Liver (tissue), 9 donors: ENCODE measurements around the gene C1orf210. TPM values are rescaled to one million over a fixed set of nuclear protein-coding genes. Genes with fewer than 3 reads are reported as not detected.

Source experiments
- DNase-seq: peaks from one replicate; pipeline ENCODE4 v3.0.0-alpha.2; 2017; ENCODE audit warnings: low spot score
- H3K27ac ChIP-seq, 2 donors: one replicate each; pipeline ENCODE4 v1.7.0; 2013; ENCODE audit warnings: inconsistent platforms in 2 of 2, low read length in 2 of 2, control low read depth in 1 of 2, low read depth in 1 of 2, mild to moderate bottlenecking in 1 of 2
- H3K27me3 ChIP-seq, 4 donors: one replicate each; pipeline versions ENCODE4 v1.6.1 to v1.7.0; 2013; ENCODE audit warnings: low read length in 3 of 4, inconsistent platforms in 1 of 4, mild to moderate bottlenecking in 1 of 4, moderate library complexity in 1 of 4; ENCODE audit not compliant: control insufficient read depth in 4 of 4, insufficient read depth in 4 of 4
- H3K36me3 ChIP-seq, 4 donors: one replicate each; pipeline versions ENCODE4 v1.6.1 to v1.7.0; 2013; ENCODE audit warnings: low read length in 3 of 4, mild to moderate bottlenecking in 3 of 4, low read depth in 1 of 4, moderate library complexity in 1 of 4; ENCODE audit not compliant: control insufficient read depth in 4 of 4, insufficient read depth in 3 of 4
- H3K4me1 ChIP-seq, 4 donors: one replicate each; pipeline versions ENCODE4 v1.6.1 to v1.7.0; 2013; ENCODE audit warnings: low read length in 3 of 4, mild to moderate bottlenecking in 3 of 4, moderate library complexity in 1 of 4; ENCODE audit not compliant: control insufficient read depth in 4 of 4, insufficient read depth in 4 of 4
- H3K4me3 ChIP-seq, 3 donors: one replicate each; pipeline versions ENCODE4 v1.6.1 to v1.7.0; 2013; ENCODE audit warnings: low read length in 3 of 3, control low read depth in 1 of 3, low read depth in 1 of 3, mild to moderate bottlenecking in 1 of 3
- H3K9ac ChIP-seq, 2 donors: one replicate each; pipeline ENCODE4 v1.7.0; 2013; ENCODE audit warnings: low read length in 2 of 2, mild to moderate bottlenecking in 2 of 2, moderate library complexity in 2 of 2, control low read depth in 1 of 2, low read depth in 1 of 2
- H3K9me3 ChIP-seq, 4 donors: one replicate each; pipeline versions ENCODE4 v1.6.1 to v1.7.0; 2013; ENCODE audit warnings: low read length in 3 of 4; ENCODE audit not compliant: control insufficient read depth in 4 of 4
- EGR1 ChIP-seq, 2 donors: IDR thresholded peaks; 2 replicates each; pipeline ENCODE4 v1.6.1; 2016 to 2018; ENCODE audit warnings: antibody characterized with exemption in 2 of 2, low read depth in 2 of 2
- FOXA1 ChIP-seq: IDR thresholded peaks from 2 replicates; pipeline ENCODE4 v1.6.1; 2016; ENCODE audit warnings: antibody characterized with exemption
- FOXA2 ChIP-seq: IDR thresholded peaks from 2 replicates; pipeline ENCODE4 v1.6.1; 2016; ENCODE audit warnings: antibody characterized with exemption
- GABPA ChIP-seq, 2 donors: IDR thresholded peaks in 1 of 2; conservative IDR thresholded peaks in 1 of 2; 2 replicates each; pipeline ENCODE4 v1.6.1; 2016; ENCODE audit warnings: antibody characterized with exemption in 2 of 2, mild to moderate bottlenecking in 1 of 2, moderate library complexity in 1 of 2
- HNF4A ChIP-seq, 2 donors: conservative IDR thresholded peaks; 2 replicates each; pipeline ENCODE4 v1.6.1; 2016; ENCODE audit warnings: antibody characterized with exemption in 2 of 2, mild to moderate bottlenecking in 2 of 2
- HNF4G ChIP-seq: IDR thresholded peaks from 2 replicates; pipeline ENCODE4 v1.6.1; 2016; ENCODE audit warnings: antibody characterized with exemption
- JUND ChIP-seq, 2 donors: IDR thresholded peaks; 2 replicates each; pipeline ENCODE4 v1.6.1; 2016; ENCODE audit warnings: antibody characterized with exemption in 2 of 2
- NR2F2 ChIP-seq: IDR thresholded peaks from 2 replicates; pipeline ENCODE4 v1.6.1; 2016; ENCODE audit warnings: antibody characterized with exemption
- RAD21 ChIP-seq, 2 donors: IDR thresholded peaks; 2 replicates each; pipeline ENCODE4 v1.6.1; 2016; ENCODE audit warnings: antibody characterized with exemption in 2 of 2, mild to moderate bottlenecking in 2 of 2
- RXRA ChIP-seq, 2 donors: IDR thresholded peaks; 2 replicates each; pipeline ENCODE4 v1.6.1; 2017 to 2018; ENCODE audit warnings: antibody characterized with exemption in 2 of 2, mild to moderate bottlenecking in 1 of 2
- SP1 ChIP-seq: IDR thresholded peaks from 2 replicates; pipeline ENCODE4 v1.6.1; 2018; ENCODE audit warnings: antibody characterized with exemption, mild to moderate bottlenecking
- TAF1 ChIP-seq: conservative IDR thresholded peaks from 2 replicates; pipeline ENCODE4 v1.6.1; 2016; ENCODE audit warnings: antibody characterized with exemption, mild to moderate bottlenecking
- YY1 ChIP-seq: IDR thresholded peaks from 2 replicates; pipeline ENCODE4 v1.6.1; 2016; ENCODE audit warnings: antibody characterized with exemption, mild to moderate bottlenecking
- WGBS: extraction: QIAGEN DNeasy Blood & Tissue Kit; methylation state at CpG from one replicate; pipeline ENCODE4 v1.1.7; 2013; 5-methylcytosine and 5-hydroxymethylcytosine counted together
- polyA plus RNA-seq, 2 donors: library from polyadenylated mRNA; stranded (reverse) in 1 of 2; unstranded in 1 of 2; fragments of 200-250 nt in 1 of 2; fragments of >200 nt in 1 of 2; fragmentation: Nextera tagmentation in 1 of 2; extraction: Ambion mirVana in 1 of 2; gene quantifications; one replicate each; pipeline versions ENCODE4 v1.2.1 to v1.2.3, GENCODE V29; 2013 to 2015
- total RNA-seq, 2 donors: library from RNA; depleted of rRNA; stranded (reverse); fragments of >200 nt; gene quantifications; one replicate each; pipeline ENCODE4 v1.2.3, GENCODE V29; 2014
- TF ChIP-seq, protein P1 (sequence below): IDR thresholded peaks from 2 replicates; pipeline ENCODE4 v1.6.1; 2016; ENCODE audit warnings: antibody characterized with exemption
- TF ChIP-seq, protein P2 (sequence below): IDR thresholded peaks from 2 replicates; pipeline ENCODE4 v1.6.1; 2016; ENCODE audit warnings: antibody characterized with exemption
- TF ChIP-seq, protein P3 (sequence below): fragments of 150-350 bp; IDR thresholded peaks from 2 replicates; pipeline ENCODE4 v1.5.1; 2017; ENCODE audit warnings: improper control_type of control experiment, low read depth, low read length; ENCODE audit not compliant: missing input control
- TF ChIP-seq, protein P4 (sequence below): IDR thresholded peaks from 2 replicates; pipeline ENCODE4 v1.6.1; 2016; ENCODE audit warnings: antibody characterized with exemption
- TF ChIP-seq, protein P5 (sequence below): IDR thresholded peaks from 2 replicates; pipeline ENCODE4 v1.6.1; 2016; ENCODE audit warnings: antibody characterized with exemption, mild to moderate bottlenecking
- donor health status: healthy.
- donor health status: healthy.
- donor health status: healthy.
- donor health status: healthy.
- donor health status: healthy.

The C1orf210 gene
- total and polyA plus RNA-seq, 4 donors: 0.75 to 5.0 (median 1.2) TPM

DNA sequence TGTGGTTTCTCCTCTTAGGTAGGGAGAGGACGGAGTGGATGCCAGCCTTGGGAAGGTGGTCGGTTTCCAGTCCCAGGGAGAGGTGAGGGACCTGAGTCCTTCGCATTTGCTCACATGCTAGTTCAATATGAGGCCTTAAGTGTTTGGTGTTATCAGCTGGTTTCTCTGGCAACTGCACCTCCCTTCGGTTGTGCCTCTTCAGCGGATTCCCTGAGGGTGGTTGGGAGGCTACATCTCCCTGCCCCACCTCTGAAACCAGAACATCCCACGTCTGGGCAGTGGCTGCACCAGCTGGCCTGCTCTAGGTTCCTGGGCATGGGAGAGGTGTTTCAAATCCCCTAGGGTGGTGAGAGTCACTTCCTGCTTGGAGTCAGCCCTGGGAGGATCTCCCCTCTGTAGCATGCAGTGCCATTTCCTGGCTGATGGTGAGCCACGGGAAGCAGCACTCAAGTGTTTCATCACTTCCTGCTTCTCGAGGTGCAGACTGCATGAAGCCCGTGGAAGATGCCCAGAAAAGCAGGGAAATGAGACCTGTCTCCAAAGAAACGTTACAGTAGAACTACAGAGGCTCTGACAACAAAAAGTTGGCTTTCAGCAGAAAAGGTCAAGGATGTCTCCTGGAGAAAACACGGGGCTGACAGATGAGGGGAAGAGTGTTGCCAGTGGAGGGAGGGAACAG lies 11.1 kb downstream of the C1orf210 start:
- Histone ChIP-seq H3K4me3 (no peak overlapping the region), H3K9ac (no peak overlapping the region), H3K36me3 (no peaks in the 10 kb centered on the region), H3K27ac (no peak overlapping the region), H3K4me1 (peaks cover 8 to 37% (median 24%) of the 10 kb centered on the region in 4 donors), H3K27me3 (peaks cover 0 to 2% (median 0%) of the 10 kb centered on the region in 4 donors), H3K9me3 (no peaks in the 10 kb centered on the region)
- TF ChIP-seq, protein P1, sequence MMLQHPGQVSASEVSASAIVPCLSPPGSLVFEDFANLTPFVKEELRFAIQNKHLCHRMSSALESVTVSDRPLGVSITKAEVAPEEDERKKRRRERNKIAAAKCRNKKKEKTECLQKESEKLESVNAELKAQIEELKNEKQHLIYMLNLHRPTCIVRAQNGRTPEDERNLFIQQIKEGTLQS: no peak
- TF ChIP-seq RXRA (IDR thresholded peaks at IDR 0.05): no peak
- TF ChIP-seq FOXA2: no peak
- no peak for TF ChIP-seq YY1
- TF ChIP-seq, protein P2, sequence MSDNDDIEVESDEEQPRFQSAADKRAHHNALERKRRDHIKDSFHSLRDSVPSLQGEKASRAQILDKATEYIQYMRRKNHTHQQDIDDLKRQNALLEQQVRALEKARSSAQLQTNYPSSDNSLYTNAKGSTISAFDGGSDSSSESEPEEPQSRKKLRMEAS: no peak
- TF ChIP-seq, protein P3, sequence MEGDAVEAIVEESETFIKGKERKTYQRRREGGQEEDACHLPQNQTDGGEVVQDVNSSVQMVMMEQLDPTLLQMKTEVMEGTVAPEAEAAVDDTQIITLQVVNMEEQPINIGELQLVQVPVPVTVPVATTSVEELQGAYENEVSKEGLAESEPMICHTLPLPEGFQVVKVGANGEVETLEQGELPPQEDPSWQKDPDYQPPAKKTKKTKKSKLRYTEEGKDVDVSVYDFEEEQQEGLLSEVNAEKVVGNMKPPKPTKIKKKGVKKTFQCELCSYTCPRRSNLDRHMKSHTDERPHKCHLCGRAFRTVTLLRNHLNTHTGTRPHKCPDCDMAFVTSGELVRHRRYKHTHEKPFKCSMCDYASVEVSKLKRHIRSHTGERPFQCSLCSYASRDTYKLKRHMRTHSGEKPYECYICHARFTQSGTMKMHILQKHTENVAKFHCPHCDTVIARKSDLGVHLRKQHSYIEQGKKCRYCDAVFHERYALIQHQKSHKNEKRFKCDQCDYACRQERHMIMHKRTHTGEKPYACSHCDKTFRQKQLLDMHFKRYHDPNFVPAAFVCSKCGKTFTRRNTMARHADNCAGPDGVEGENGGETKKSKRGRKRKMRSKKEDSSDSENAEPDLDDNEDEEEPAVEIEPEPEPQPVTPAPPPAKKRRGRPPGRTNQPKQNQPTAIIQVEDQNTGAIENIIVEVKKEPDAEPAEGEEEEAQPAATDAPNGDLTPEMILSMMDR: no peak
- TF ChIP-seq HNF4A (conservative IDR thresholded peaks at IDR 0.05): no peak
- TF ChIP-seq, protein P4, sequence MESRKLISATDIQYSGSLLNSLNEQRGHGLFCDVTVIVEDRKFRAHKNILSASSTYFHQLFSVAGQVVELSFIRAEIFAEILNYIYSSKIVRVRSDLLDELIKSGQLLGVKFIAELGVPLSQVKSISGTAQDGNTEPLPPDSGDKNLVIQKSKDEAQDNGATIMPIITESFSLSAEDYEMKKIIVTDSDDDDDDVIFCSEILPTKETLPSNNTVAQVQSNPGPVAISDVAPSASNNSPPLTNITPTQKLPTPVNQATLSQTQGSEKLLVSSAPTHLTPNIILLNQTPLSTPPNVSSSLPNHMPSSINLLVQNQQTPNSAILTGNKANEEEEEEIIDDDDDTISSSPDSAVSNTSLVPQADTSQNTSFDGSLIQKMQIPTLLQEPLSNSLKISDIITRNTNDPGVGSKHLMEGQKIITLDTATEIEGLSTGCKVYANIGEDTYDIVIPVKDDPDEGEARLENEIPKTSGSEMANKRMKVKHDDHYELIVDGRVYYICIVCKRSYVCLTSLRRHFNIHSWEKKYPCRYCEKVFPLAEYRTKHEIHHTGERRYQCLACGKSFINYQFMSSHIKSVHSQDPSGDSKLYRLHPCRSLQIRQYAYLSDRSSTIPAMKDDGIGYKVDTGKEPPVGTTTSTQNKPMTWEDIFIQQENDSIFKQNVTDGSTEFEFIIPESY: no peak
- TF ChIP-seq NR2F2: no peak
- TF ChIP-seq FOXA1: no peak
- no peak for TF ChIP-seq GABPA (IDR thresholded peaks at IDR 0.05 in 1 of 2, conservative IDR thresholded peaks at IDR 0.05 in 1 of 2)
- TF ChIP-seq EGR1 (IDR thresholded peaks at IDR 0.05; ENCODE audit: low read depth in 2 of 2): no peak
- TF ChIP-seq, protein P5, sequence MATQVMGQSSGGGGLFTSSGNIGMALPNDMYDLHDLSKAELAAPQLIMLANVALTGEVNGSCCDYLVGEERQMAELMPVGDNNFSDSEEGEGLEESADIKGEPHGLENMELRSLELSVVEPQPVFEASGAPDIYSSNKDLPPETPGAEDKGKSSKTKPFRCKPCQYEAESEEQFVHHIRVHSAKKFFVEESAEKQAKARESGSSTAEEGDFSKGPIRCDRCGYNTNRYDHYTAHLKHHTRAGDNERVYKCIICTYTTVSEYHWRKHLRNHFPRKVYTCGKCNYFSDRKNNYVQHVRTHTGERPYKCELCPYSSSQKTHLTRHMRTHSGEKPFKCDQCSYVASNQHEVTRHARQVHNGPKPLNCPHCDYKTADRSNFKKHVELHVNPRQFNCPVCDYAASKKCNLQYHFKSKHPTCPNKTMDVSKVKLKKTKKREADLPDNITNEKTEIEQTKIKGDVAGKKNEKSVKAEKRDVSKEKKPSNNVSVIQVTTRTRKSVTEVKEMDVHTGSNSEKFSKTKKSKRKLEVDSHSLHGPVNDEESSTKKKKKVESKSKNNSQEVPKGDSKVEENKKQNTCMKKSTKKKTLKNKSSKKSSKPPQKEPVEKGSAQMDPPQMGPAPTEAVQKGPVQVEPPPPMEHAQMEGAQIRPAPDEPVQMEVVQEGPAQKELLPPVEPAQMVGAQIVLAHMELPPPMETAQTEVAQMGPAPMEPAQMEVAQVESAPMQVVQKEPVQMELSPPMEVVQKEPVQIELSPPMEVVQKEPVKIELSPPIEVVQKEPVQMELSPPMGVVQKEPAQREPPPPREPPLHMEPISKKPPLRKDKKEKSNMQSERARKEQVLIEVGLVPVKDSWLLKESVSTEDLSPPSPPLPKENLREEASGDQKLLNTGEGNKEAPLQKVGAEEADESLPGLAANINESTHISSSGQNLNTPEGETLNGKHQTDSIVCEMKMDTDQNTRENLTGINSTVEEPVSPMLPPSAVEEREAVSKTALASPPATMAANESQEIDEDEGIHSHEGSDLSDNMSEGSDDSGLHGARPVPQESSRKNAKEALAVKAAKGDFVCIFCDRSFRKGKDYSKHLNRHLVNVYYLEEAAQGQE: no peak
- TF ChIP-seq TAF1: no peak
- no peak for TF ChIP-seq JUND (IDR thresholded peaks at IDR 0.05)
- no peak for TF ChIP-seq RAD21 (IDR thresholded peaks at IDR 0.05)
- TF ChIP-seq HNF4G: no peak
- no peak for TF ChIP-seq SP1
- DNase-seq: no peak
- WGBS: 66% methylated on average over 11 of the region's 11 CpGs
